ENCODE data around the gene RAB1A.

DNA sequence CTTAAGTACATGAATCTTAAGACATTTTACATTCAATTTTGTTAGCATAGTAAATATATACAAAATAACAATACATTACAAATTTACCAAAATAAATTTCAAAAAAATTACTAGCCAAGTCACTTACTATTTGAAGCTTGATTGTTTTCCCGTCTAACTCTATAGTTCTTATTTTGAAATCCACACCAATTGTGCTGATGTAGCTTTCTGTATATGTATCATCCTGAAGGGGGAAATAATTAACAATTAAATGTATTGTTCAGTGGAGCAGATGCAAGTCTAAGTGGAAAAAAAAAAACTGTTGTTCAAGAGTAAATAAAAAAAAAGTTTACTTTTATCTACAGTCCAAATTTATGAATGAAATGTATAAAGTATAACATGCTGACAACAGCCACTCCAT lies 32.1 kb downstream of the RAB1A start:
- TF ChIP-seq, protein P1, sequence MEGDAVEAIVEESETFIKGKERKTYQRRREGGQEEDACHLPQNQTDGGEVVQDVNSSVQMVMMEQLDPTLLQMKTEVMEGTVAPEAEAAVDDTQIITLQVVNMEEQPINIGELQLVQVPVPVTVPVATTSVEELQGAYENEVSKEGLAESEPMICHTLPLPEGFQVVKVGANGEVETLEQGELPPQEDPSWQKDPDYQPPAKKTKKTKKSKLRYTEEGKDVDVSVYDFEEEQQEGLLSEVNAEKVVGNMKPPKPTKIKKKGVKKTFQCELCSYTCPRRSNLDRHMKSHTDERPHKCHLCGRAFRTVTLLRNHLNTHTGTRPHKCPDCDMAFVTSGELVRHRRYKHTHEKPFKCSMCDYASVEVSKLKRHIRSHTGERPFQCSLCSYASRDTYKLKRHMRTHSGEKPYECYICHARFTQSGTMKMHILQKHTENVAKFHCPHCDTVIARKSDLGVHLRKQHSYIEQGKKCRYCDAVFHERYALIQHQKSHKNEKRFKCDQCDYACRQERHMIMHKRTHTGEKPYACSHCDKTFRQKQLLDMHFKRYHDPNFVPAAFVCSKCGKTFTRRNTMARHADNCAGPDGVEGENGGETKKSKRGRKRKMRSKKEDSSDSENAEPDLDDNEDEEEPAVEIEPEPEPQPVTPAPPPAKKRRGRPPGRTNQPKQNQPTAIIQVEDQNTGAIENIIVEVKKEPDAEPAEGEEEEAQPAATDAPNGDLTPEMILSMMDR (IDR thresholded peaks at IDR 0.05; ENCODE audit: insufficient read depth, low read depth, low read length): no peak
- no peak for TF ChIP-seq EZH2 (IDR thresholded peaks at IDR 0.05; ENCODE audit: insufficient read depth, low read length)

Data from astrocyte (in vitro differentiated cells and primary cell).